Activated naive CD8-positive, alpha-beta T cell (primary cell): ENCODE data around the gene MYBPC2.
A peak's percentile ranks its signal among the peaks of the same experiment; 100 is the strongest.
"Not testable (repeated sequence)": the region's sequence is repeated elsewhere in the genome, so short reads cannot be mapped to it uniquely, and the experiment has no call there.

ENCODE experiments used
- H3K27ac Mint-ChIP-seq: one replicate; pipeline ENCODE4 v1.8.0; 2021; ENCODE audit warnings: mixed read lengths
- H3K27me3 Mint-ChIP-seq: one replicate; pipeline ENCODE4 v1.8.0; 2021; ENCODE audit warnings: mixed read lengths
- H3K36me3 Mint-ChIP-seq: one replicate; pipeline ENCODE4 v1.8.0; 2021; ENCODE audit warnings: mixed read lengths
- H3K4me1 Mint-ChIP-seq: one replicate; pipeline ENCODE4 v1.8.0; 2021; ENCODE audit warnings: low read depth, mixed read lengths
- H3K4me3 Mint-ChIP-seq: one replicate; pipeline ENCODE4 v1.8.0; 2021; ENCODE audit warnings: mild to moderate bottlenecking, mixed read lengths
- H3K9me3 Mint-ChIP-seq: one replicate; pipeline ENCODE4 v1.8.0; 2021; ENCODE audit warnings: low read depth, mixed read lengths

The MYBPC2 gene

DNA sequence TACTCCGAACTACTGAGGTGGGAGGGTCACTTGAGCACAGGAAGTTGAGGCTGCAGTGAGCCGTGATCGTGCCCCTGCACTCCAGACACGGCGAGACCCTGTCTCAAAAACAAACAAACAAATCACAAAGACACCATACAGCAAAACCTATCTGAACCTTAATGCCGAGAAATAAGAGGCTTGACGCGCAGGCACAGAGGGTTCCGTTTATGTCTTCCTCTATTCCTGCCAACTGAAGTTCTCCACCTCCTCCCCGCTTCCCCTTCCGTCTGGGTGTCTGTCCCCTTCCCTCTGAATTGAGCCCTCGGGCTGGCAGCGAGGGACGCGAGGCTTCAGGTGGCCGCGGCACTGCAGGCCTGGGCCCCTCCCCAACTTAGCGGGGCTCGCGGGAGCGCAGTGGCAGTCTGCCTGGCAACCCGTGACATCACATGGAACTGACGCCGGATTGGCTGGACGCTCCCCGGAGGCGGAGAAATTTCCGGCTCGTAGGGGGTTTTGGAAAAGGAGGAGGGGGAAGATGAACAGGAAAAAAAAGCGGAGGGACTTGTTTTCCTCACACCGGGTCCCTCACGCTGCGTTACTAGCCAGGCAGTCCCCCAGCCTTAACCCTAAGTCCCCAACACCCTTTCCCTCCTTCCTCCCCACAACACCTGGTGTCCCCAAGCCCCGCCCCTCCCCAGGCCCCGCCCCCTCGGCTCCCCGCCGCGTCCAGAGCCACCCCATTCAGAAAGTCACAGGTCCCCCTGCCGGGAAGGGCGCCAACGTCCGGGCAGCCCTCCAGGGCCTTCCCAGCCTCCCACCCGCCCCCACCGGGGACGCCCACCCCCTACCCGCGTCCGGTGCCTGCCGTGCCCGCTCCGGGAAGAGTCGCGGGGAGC, 1.1 kb upstream of the MYBPC2 start:
- Mint-ChIP-seq H3K4me1 (peaks cover 15% of the 10 kb centered on the region), H3K27ac (peak overlapping the region; percentile 66), H3K27me3 (peaks cover 7% of the 10 kb centered on the region), H3K4me3 (peak overlapping the region; percentile 90), H3K36me3 (no peaks in the 10 kb centered on the region), H3K9me3 (no peaks in the 10 kb centered on the region)

DNA sequence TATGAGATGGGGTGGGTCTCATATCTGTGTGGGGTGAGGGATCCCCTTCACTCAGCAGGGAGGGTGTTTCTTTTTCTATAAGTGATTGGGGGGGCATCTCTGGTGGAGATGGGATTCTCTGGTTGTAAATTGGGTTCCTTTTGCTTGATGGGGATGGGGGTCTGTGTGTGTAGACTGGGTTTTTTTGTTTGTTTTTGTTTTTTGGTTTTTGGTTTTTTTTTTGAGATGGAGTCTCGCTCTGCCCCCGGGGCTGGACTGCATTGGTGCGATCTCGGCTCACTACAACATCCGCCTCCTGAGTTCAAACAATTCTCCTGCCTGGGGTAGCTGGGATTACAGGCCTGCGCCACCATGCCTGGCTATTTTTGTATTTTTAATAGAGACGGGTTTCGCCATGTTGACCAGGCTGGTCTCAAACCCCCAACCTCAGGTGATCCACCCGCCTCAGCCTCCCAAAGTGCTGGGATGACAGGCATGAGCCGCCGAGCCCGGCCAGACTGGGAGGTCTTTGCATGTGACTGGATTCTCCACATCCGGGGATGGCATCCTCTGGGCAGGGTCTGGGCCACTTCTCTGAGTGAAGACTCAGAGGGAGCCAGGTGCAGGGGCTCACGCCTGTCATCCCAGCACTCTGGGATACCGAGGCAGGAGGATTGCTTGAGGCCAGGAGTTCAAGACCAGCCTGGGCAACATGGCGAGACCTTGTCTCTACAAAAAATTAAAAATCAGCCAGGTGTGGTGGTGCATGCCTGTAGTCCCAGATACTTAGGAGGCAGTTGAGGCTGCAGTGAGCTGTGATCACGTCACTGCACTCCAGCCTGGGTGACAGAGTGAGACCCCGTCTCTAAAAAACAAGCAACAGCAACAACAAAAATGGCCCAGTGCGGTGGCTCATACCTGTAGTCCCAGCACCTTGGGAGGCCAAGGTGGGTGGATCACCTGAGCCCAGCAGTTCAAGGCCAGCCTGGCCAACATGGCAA, 799 bp downstream of the MYBPC2 start:
- Mint-ChIP-seq H3K4me1 (peaks cover 13% of the 10 kb centered on the region), H3K36me3 (no peaks in the 10 kb centered on the region), H3K27ac (no peak overlapping the region), H3K9me3 (no peaks in the 10 kb centered on the region), H3K4me3 (peak overlapping the region; percentile 79), H3K27me3 (peaks cover 9% of the 10 kb centered on the region)

DNA sequence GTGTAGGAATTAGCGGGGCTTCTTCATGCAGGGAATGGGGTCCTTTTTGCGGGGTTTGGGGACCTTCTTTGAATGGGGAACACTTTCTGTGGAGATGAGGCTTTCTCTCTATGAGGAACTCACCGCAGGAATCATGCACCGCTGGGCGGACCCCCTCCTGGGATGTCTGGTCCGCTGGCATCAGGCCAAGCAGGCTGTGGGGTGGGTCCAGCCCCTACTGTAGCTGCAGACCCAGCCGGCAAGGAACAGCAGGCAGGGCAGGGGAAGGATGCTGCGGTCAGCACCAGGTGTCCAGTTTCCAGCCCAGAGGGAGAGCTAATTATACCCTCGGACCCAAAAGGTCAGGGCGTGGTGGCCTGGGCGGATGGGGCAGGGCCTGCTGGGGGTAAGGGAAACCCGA, 1.8 kb downstream of the MYBPC2 start:
- Mint-ChIP-seq H3K36me3 (no peaks in the 10 kb centered on the region), H3K9me3 (no peaks in the 10 kb centered on the region), H3K4me1 (peaks cover 9% of the 10 kb centered on the region), H3K4me3 (no peak overlapping the region), H3K27me3 (peaks cover 6% of the 10 kb centered on the region), H3K27ac (no peak overlapping the region)

DNA sequence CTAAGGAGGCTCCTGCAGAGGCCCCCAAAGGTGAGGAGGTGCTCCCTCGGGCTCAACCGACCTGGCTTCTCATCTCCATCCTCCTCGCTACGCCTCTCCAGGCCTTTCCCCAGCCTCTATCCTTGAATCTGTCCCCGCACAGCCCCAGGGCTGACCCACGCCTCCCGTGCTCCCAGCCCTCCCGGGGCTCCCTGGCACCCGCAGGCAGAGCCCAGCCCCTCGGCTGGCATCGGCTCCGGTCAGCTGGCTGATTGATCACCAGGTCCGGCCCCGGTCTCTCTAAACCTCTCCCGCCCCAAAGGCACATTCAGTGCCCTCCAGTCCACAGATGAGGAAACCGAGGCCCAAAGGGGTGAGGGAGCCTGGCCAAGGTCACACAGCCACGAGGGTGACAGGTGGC, 2.5 kb downstream of the MYBPC2 start:
- H3K4me3 Mint-ChIP-seq, result no peak overlapping the region
- no peak overlapping the region for H3K27ac Mint-ChIP-seq
- H3K36me3 Mint-ChIP-seq, result no peaks in the 10 kb centered on the region
- H3K4me1 Mint-ChIP-seq, result peaks cover 9% of the 10 kb centered on the region
- H3K9me3 Mint-ChIP-seq, result no peaks in the 10 kb centered on the region
- H3K27me3 Mint-ChIP-seq, result peaks cover 10% of the 10 kb centered on the region

DNA sequence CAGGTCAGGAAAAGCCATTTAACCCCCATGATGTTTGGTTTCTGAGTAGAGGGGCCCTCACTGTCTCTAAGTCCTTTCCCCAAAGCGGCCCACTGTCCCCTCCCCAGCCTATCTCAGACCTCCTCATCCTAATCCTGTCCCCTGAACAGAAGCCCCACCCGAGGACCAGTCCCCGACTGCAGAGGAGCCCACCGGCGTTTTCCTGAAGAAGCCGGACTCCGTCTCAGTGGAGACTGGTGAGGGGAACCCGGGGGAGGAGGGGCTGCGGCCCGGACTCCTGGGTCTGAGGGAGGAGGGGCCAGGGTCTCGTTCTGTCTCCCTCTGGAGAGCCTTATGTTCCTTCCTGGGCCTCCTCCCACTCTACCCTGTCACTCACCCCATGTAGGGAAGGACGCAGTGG, 2.9 kb downstream of the MYBPC2 start:
- Mint-ChIP-seq H3K4me3 (no peak overlapping the region), H3K9me3 (no peaks in the 10 kb centered on the region)

GRCh38 chr19:50437862-50438449, 5.3 kb downstream of the MYBPC2 start:
- Mint-ChIP-seq H3K27ac (no peak overlapping the region), H3K27me3 (peaks cover 9% of the 10 kb centered on the region), H3K9me3 (no peaks in the 10 kb centered on the region), H3K4me1 (no peaks in the 10 kb centered on the region), H3K4me3 (no peak overlapping the region), H3K36me3 (no peaks in the 10 kb centered on the region)

More for the DNA sequence above, 2.9 kb downstream of the MYBPC2 start:
- Mint-ChIP-seq H3K36me3 (no peaks in the 10 kb centered on the region), H3K27me3 (peaks cover 10% of the 10 kb centered on the region), H3K27ac (no peak overlapping the region), H3K4me1 (peaks cover 9% of the 10 kb centered on the region)

DNA sequence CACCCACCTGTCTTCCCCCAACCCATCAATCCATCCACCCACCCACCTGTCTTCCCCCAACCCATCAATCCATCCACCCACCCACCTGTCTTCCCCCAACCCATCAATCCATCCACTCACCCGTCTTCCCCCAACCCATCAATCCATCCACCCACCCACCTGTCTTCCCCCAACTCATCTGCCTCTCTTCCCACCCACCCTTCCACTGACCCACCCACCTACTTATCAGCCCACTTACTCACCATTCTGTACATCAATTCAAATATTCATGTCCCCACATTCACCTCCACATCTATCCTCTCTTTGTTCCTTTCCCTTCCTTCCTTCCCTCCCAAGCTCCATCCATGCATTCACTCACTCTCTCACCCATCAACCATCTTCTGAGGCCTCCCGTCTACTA, 6.4 kb downstream of the MYBPC2 start:
- H3K4me1 Mint-ChIP-seq, H3K27me3 Mint-ChIP-seq, H3K27ac Mint-ChIP-seq, H3K4me3 Mint-ChIP-seq, H3K36me3 Mint-ChIP-seq, H3K9me3 Mint-ChIP-seq: not testable (repeated sequence)

DNA sequence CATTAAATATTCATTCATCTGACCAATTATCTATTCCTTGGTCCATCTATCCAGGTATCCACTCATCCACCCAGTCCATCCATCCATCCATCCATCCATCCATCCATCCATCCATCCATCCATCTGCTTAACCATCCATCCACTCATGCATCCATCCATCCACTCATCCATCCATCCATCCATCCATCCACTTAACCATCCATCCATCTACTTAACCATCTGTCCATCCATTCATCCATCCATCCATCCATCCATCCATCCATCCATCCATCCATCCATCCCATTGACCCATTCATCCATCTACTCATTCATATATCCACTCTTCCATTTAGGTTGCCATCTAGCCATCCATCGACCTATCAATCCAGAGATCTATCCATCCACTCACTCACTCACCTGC, 11.4 kb downstream of the MYBPC2 start:
- Mint-ChIP-seq H3K27ac (no peak overlapping the region), H3K4me3 (no peak overlapping the region), H3K27me3 (peaks cover 9% of the 10 kb centered on the region), H3K4me1 (no peaks in the 10 kb centered on the region), H3K36me3 (no peaks in the 10 kb centered on the region), H3K9me3 (no peaks in the 10 kb centered on the region)

- H3K27ac Mint-ChIP-seq, result no peak overlapping the region
- no peaks in the 10 kb centered on the region for H3K9me3 Mint-ChIP-seq
- no peaks in the 10 kb centered on the region for H3K36me3 Mint-ChIP-seq
- H3K4me3 Mint-ChIP-seq, result no peak overlapping the region
- no peaks in the 10 kb centered on the region for H3K4me1 Mint-ChIP-seq
- peaks cover 5% of the 10 kb centered on the region for H3K27me3 Mint-ChIP-seq
Measured at GRCh38 chr19:50447053-50447452, 14.4 kb downstream of the MYBPC2 start.

GRCh38 chr19:50447750-50448149, 15.1 kb downstream of the MYBPC2 start:
- H3K27me3 Mint-ChIP-seq, result peaks cover 5% of the 10 kb centered on the region
- H3K4me1 Mint-ChIP-seq, result no peaks in the 10 kb centered on the region
- no peak overlapping the region for H3K27ac Mint-ChIP-seq
- H3K36me3 Mint-ChIP-seq, result no peaks in the 10 kb centered on the region
- no peak overlapping the region for H3K4me3 Mint-ChIP-seq
- H3K9me3 Mint-ChIP-seq, result no peaks in the 10 kb centered on the region

DNA sequence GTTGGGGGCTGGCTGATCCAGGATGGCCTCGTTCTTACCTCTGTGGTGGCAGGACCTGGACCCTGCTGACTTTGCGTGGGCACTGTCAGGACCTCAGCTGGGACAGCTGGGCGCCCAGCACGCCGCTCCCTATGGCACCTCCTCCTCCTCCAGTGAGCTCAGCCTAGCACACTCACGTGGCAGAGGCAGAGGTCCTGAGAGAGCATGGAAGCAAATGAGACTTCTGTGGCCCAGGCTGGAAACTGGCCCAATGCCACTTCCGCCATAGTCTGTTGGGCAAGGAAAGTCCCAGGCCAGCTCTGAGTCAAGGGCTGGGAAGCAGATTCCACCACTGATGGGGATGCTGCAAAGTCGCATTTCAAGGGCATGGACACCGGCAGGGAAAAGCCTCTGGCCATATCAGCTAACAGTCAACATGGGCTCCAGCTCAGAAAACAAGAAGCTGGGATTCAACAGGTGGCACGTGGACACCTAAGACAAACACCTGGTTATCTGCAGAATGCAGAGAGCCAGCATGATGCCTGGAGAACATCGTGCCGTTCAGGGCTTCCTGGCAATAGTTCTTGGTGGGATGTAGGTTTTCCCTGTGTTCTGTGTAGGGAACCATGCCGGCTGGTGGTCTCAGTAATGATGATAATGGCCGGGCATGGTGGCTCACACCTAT, 16.7 kb downstream of the MYBPC2 start:
- Mint-ChIP-seq H3K9me3 (no peaks in the 10 kb centered on the region), H3K4me3 (no peak overlapping the region), H3K4me1 (no peaks in the 10 kb centered on the region), H3K27ac (no peak overlapping the region), H3K27me3 (peaks cover 2% of the 10 kb centered on the region), H3K36me3 (no peaks in the 10 kb centered on the region)

DNA sequence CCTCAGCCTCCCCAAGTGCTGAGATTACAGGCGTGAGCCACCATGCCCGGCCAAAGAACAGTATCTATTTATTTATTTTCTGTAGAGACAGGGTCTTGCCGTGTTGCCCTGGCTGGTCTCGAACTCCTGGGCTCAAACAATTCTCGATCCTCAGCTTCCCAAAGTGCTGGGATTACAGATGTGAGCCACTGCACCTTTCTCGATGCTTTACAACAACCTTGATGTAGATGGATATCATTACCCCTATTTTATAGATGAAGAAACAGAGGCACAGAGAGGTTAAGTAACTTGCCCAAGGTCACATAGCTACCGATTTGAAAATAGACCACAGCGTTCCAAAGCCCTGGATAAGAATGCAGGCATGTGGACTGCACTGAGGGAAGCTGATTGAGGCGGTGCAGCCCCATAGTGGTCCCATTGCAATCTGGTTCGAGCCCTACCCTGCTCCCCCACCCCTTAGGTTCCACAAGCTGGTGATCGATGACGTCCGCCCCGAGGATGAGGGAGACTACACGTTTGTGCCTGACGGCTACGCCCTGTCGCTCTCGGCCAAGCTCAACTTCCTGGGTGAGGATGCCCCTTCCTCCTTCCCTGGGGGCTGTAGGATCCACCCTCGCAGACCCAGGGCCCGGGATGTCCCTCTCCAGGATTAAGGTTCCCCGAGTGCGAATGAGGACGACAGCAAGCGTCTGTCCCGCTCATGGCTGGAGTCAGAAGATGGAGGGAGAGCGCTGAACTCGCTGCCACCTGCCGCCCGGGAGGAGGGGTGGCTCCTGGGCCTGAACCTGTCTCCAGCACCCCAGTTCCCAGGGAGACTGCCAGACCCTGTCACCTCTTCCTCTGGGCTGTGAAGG, 17.9 kb downstream of the MYBPC2 start:
- no peaks in the 10 kb centered on the region for H3K4me1 Mint-ChIP-seq
- H3K9me3 Mint-ChIP-seq, result no peaks in the 10 kb centered on the region
- no peaks in the 10 kb centered on the region for H3K36me3 Mint-ChIP-seq
- no peak overlapping the region for H3K27ac Mint-ChIP-seq
- H3K4me3 Mint-ChIP-seq, result no peak overlapping the region
- H3K27me3 Mint-ChIP-seq, result no peaks in the 10 kb centered on the region

DNA sequence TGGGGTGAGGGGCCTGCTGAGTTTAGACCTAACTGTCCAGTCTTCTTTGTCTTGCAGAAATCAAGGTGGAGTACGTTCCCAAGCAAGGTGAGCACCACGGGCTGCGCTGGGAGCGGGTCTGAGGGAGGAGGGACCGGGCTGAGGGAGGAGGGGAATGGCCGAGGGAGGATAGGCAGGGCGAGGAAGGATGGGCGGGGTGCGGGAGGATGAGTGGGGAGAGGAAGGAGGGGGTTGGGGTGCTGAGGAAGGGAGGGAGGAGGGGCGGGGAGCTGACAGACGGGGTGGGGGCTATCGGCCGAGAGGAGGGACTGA, 18.5 kb downstream of the MYBPC2 start:
- Mint-ChIP-seq H3K9me3 (no peaks in the 10 kb centered on the region), H3K27ac (no peak overlapping the region), H3K4me1 (no peaks in the 10 kb centered on the region), H3K4me3 (no peak overlapping the region), H3K27me3 (no peaks in the 10 kb centered on the region), H3K36me3 (no peaks in the 10 kb centered on the region)

DNA sequence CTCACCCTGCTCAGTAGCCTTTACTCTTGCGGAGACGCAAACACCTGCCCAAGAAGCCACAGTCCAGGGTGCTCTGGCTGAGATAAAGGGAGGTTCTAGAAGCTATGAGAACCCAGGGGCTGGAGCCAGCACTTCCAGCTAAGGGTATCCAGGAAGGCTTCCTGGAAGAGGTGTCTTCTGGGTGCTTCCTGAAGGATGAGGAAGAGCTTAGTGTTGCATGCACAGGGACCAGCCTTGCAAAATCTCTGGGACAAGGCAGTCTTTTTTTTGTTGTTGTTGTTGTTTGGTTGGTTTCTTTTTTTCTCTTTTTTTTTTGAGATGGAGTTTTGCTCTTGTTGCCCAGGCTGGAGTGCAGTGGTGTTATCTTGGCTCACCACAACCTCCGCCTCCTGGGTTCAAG, 20.6 kb downstream of the MYBPC2 start:
- no peak overlapping the region for H3K27ac Mint-ChIP-seq
- H3K4me1 Mint-ChIP-seq, result no peaks in the 10 kb centered on the region
- H3K36me3 Mint-ChIP-seq, result peaks cover 2% of the 10 kb centered on the region
- H3K4me3 Mint-ChIP-seq, result no peak overlapping the region
- peaks cover 9% of the 10 kb centered on the region for H3K27me3 Mint-ChIP-seq
- H3K9me3 Mint-ChIP-seq, result no peaks in the 10 kb centered on the region
